ENCODE measurements around the gene RAB7B. TPM values are rescaled to one million over a fixed set of nuclear protein-coding genes. Genes with fewer than 3 reads are reported as not detected.

The RAB7B gene
- total and polyA plus RNA-seq, 2 of the 13 experiments (the other 11 are each of a cell fraction or from before 2014, with no cell fraction given) = 0.05 to 0.46 TPM

DNA sequence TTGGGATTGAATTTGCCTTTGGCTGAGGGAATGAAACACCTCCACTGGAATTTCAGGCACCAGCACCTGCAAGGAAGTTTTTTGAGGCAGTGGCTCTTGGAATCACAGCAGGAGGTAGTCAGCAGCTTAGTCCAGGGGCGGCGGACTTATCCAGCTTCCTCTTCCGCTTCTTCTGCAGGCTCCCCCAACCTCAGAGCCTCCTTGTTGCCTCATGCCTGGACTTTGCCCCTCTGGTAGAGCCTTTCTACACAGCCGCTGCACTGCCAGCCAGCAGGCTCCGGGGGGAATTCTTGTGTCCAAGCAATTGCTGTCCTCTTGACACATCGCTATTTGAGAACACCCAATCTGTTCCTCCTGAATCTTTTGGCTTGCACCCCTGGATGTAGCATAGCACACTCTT is 45.4 kb upstream of the RAB7B start (continued):
- TF ChIP-seq TEAD3 (CRISPR knock-in tag; optimal IDR thresholded peaks at IDR 0.05; ENCODE audit: borderline replicate concordance) (peak; percentile 51), EHMT2 (IDR thresholded peaks at IDR 0.05; ENCODE audit: borderline replicate concordance, low read depth, low read length) (no peak), TCF7 (IDR thresholded peaks at IDR 0.05; ENCODE audit: low read depth) (peak; percentile 25; the same call in 1 of the 2 replicates), FIP1L1 (IDR thresholded peaks at IDR 0.05; ENCODE audit: borderline replicate concordance, insufficient read depth, low read depth, low read length) (no peak), ZNF430 (CRISPR knock-in tag; IDR thresholded peaks at IDR 0.05) (no peak), ZNF768 (CRISPR knock-in tag; IDR thresholded peaks at IDR 0.05) (0 out of 2 replicates have a peak, but pooled peaks have one; percentile 20), ATAD3A (CRISPR knock-in tag; IDR thresholded peaks at IDR 0.05) (no peak), ZNF567 (CRISPR knock-in tag; IDR thresholded peaks at IDR 0.05; ENCODE audit: borderline replicate concordance) (no peak), SP2 (CRISPR knock-in tag; IDR thresholded peaks at IDR 0.05) (no peak), TRIM24 (CRISPR knock-in tag; IDR thresholded peaks at IDR 0.05) (no peak)
- TF ChIP-seq, protein P1, sequence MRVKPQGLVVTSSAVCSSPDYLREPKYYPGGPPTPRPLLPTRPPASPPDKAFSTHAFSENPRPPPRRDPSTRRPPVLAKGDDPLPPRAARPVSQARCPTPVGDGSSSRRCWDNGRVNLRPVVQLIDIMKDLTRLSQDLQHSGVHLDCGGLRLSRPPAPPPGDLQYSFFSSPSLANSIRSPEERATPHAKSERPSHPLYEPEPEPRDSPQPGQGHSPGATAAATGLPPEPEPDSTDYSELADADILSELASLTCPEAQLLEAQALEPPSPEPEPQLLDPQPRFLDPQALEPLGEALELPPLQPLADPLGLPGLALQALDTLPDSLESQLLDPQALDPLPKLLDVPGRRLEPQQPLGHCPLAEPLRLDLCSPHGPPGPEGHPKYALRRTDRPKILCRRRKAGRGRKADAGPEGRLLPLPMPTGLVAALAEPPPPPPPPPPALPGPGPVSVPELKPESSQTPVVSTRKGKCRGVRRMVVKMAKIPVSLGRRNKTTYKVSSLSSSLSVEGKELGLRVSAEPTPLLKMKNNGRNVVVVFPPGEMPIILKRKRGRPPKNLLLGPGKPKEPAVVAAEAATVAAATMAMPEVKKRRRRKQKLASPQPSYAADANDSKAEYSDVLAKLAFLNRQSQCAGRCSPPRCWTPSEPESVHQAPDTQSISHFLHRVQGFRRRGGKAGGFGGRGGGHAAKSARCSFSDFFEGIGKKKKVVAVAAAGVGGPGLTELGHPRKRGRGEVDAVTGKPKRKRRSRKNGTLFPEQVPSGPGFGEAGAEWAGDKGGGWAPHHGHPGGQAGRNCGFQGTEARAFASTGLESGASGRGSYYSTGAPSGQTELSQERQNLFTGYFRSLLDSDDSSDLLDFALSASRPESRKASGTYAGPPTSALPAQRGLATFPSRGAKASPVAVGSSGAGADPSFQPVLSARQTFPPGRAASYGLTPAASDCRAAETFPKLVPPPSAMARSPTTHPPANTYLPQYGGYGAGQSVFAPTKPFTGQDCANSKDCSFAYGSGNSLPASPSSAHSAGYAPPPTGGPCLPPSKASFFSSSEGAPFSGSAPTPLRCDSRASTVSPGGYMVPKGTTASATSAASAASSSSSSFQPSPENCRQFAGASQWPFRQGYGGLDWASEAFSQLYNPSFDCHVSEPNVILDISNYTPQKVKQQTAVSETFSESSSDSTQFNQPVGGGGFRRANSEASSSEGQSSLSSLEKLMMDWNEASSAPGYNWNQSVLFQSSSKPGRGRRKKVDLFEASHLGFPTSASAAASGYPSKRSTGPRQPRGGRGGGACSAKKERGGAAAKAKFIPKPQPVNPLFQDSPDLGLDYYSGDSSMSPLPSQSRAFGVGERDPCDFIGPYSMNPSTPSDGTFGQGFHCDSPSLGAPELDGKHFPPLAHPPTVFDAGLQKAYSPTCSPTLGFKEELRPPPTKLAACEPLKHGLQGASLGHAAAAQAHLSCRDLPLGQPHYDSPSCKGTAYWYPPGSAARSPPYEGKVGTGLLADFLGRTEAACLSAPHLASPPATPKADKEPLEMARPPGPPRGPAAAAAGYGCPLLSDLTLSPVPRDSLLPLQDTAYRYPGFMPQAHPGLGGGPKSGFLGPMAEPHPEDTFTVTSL (CRISPR knock-in tag; IDR thresholded peaks at IDR 0.05; ENCODE audit: borderline replicate concordance) = no peak
- TF ChIP-seq, protein P2, sequence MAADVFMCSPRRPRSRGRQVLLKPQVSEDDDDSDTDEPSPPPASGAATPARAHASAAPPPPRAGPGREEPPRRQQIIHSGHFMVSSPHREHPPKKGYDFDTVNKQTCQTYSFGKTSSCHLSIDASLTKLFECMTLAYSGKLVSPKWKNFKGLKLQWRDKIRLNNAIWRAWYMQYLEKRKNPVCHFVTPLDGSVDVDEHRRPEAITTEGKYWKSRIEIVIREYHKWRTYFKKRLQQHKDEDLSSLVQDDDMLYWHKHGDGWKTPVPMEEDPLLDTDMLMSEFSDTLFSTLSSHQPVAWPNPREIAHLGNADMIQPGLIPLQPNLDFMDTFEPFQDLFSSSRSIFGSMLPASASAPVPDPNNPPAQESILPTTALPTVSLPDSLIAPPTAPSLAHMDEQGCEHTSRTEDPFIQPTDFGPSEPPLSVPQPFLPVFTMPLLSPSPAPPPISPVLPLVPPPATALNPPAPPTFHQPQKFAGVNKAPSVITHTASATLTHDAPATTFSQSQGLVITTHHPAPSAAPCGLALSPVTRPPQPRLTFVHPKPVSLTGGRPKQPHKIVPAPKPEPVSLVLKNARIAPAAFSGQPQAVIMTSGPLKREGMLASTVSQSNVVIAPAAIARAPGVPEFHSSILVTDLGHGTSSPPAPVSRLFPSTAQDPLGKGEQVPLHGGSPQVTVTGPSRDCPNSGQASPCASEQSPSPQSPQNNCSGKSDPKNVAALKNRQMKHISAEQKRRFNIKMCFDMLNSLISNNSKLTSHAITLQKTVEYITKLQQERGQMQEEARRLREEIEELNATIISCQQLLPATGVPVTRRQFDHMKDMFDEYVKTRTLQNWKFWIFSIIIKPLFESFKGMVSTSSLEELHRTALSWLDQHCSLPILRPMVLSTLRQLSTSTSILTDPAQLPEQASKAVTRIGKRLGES (CRISPR knock-in tag; IDR thresholded peaks at IDR 0.05; ENCODE audit: borderline replicate concordance) = no peak
- TF ChIP-seq, protein P3, sequence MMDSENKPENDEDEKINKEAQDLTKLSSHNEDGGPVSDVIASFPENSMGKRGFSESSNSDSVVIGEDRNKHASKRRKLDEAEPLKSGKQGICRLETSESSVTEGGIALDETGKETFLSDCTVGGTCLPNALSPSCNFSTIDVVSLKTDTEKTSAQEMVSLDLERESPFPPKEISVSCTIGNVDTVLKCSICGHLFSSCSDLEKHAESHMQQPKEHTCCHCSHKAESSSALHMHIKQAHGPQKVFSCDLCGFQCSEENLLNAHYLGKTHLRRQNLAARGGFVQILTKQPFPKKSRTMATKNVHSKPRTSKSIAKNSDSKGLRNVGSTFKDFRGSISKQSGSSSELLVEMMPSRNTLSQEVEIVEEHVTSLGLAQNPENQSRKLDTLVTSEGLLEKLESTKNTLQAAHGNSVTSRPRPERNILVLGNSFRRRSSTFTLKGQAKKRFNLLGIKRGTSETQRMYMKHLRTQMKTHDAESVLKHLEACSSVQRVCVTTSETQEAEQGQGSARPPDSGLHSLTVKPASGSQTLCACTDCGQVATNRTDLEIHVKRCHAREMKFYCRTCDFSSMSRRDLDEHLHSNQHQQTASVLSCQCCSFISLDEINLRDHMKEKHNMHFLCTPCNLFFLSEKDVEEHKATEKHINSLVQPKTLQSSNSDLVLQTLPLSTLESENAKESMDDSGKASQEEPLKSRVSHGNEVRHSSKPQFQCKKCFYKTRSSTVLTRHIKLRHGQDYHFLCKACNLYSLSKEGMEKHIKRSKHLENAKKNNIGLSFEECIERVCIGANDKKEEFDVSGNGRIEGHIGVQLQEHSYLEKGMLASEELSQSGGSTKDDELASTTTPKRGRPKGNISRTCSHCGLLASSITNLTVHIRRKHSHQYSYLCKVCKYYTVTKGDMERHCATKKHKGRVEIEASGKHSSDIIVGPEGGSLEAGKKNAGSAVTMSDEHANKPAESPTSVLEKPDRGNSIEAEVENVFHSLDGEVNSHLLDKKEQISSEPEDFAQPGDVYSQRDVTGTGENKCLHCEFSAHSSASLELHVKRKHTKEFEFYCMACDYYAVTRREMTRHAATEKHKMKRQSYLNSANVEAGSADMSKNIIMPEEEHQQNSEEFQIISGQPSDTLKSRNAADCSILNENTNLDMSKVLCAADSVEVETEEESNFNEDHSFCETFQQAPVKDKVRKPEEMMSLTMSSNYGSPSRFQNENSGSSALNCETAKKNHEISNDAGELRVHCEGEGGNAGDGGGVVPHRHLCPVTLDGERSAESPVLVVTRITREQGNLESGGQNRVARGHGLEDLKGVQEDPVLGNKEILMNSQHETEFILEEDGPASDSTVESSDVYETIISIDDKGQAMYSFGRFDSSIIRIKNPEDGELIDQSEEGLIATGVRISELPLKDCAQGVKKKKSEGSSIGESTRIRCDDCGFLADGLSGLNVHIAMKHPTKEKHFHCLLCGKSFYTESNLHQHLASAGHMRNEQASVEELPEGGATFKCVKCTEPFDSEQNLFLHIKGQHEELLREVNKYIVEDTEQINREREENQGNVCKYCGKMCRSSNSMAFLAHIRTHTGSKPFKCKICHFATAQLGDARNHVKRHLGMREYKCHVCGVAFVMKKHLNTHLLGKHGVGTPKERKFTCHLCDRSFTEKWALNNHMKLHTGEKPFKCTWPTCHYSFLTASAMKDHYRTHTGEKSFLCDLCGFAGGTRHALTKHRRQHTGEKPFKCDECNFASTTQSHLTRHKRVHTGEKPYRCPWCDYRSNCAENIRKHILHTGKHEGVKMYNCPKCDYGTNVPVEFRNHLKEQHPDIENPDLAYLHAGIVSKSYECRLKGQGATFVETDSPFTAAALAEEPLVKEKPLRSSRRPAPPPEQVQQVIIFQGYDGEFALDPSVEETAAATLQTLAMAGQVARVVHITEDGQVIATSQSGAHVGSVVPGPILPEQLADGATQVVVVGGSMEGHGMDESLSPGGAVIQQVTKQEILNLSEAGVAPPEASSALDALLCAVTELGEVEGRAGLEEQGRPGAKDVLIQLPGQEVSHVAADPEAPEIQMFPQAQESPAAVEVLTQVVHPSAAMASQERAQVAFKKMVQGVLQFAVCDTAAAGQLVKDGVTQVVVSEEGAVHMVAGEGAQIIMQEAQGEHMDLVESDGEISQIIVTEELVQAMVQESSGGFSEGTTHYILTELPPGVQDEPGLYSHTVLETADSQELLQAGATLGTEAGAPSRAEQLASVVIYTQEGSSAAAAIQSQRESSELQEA (CRISPR knock-in tag; IDR thresholded peaks at IDR 0.05; ENCODE audit: not compliant biosample characterization) = no peak
